ENCODE measurements around the gene STAT5A.
"Not testable (repeated sequence)": the region's sequence is repeated elsewhere in the genome, so short reads cannot be mapped to it uniquely, and the experiment has no call there.

STAT5A gene

GRCh38 chr17:42287977-42288802 lies at the start of gene STAT5A:
STAT5A (plus strand) TSS chr17:42288498; CDS start chr17:42289412, 914 bp downstream.
- peak; percentile 48 for DNase-seq

GRCh38 chr17:42239576-42239975 lies 48.7 kb upstream of the STAT5A start:
- not testable (repeated sequence) for DNase-seq

GRCh38 chr17:42240201-42240600 lies 48.1 kb upstream of the STAT5A start:
- peak; percentile 24 for DNase-seq

GRCh38 chr17:42240863-42241262 lies 47.4 kb upstream of the STAT5A start:
- DNase-seq: not testable (repeated sequence)

GRCh38 chr17:42241871-42242270 lies 46.4 kb upstream of the STAT5A start:
- no peak for DNase-seq

DNA sequence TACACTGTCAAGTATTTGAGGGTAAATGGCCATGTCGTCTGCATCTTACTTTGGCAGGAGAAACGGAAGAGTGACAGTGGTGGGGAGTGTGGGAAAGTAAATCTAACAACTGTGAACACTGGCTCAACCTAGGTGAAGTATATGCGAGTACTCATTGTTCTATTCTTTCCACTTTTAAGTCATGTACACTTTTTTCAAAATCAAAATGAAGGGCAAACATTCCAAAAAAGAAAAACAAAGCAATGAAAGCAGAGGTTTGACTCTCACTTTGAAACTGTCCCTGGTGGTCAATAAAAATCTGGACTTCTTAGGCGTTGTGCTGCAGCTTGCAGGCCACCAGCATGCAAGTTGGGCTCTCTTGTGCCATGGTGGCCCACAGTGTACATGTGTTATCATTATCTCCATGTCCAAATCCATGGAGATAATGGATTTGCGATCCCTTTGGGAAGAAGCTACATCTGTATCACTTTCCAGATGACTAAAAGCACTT lies 44.8 kb upstream of the STAT5A start:
- no peak for DNase-seq

- not testable (repeated sequence) for DNase-seq
Observed at GRCh38 chr17:42244116-42244515, 44.2 kb upstream of the STAT5A start.

DNA sequence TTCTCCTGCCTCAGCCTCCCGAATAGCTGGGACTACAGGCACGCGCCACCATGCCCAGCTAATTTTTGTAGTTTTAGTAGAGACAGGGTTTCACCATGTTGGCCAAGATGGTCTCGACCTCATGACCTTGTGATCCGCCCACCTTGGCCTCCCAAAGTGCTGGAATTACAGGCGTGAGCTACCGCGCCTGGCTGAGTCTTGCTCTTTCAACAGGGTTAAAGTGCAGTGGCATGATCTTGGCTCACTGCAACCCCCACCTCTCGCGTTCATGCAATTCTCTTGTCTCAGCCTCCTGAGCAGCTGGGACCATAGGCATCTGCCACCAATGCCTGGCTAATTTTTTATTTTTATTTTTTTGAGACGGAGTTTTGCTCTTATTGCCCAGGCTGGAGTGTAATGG lies 43.1 kb upstream of the STAT5A start:
- DNase-seq: not testable (repeated sequence)

GRCh38 chr17:42246515-42246914 lies 41.8 kb upstream of the STAT5A start:
- DNase-seq: no peak

DNA sequence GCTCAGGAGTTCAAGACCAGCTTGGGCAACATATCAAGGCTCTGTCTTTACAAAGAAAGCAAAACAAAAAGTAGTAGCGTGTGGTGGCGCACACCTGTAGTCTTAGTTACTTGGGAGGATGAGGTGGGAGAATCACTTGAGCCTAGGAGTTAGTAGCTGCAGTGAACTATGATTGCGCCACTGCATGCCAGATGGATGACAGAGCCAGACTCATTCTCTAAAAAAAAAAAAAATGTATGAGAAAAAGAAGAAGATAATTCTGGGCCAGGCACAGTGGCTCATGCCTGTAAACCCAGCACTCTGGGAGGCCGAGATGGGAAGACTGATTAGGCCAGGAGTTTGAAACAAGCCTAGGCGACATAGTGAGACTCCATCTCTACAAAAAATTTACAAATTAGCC lies 40.6 kb upstream of the STAT5A start:
- peak; percentile 72 for DNase-seq

DNA sequence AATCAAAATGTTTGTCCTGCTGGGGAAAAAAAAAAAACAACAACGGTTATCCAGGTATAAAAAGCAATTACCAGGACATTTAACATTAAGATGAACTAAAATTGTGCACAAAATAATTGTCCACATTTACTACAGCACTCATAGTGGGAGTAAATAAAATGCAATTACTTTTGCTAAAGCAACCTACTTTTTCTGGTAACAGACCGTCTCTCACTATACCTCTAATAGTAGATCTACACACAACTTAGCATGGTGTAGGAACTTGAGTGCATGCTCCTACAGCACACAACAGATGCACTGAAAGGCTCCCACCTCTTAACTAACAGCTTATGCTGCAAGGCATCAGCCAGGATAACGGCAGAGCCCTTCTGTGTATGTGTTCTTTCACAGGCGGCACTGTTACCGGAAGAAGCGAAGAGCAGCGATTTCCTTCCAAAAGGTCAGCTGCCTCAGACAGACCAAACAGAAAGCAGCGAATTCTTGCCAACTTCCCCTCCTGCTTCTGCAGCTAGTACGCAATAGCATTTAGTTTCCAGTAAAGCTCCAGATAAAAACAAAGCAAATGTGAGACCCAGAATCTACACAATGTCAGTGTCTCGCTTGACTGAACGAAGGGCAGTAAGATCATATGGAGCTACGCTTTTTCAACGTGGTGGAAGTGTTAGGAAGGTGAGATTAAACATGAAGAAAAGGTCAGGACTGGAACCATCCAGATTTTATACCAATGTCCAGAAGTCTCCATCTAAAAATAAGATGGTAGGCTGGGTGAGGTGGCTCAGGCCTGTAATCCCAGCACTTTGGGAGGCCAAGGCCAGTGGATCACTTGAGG lies 39.7 kb upstream of the STAT5A start:
- peak; percentile 86 for DNase-seq

- DNase-seq: no peak
Observed at GRCh38 chr17:42249681-42250446, 38.4 kb upstream of the STAT5A start.

DNA sequence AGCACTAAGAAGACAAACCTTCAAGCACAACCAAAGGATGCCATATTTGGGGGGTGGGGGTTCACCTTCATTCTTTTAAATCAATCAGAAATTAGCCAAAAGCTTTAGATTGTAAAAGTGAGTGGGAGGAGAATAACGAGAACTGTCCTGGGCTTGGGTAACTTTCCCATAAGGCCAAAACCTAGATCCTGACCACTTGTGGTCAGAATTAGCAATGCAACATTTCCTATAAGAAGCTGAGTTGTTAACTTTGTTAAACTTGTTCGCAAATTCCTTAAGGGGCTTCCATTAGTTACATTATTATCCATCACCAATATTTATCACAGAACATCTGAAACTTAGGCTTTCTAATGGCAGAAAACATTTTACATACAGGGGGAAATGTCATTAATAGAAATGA lies 37.2 kb upstream of the STAT5A start:
- DNase-seq: peak; percentile 48

DNA sequence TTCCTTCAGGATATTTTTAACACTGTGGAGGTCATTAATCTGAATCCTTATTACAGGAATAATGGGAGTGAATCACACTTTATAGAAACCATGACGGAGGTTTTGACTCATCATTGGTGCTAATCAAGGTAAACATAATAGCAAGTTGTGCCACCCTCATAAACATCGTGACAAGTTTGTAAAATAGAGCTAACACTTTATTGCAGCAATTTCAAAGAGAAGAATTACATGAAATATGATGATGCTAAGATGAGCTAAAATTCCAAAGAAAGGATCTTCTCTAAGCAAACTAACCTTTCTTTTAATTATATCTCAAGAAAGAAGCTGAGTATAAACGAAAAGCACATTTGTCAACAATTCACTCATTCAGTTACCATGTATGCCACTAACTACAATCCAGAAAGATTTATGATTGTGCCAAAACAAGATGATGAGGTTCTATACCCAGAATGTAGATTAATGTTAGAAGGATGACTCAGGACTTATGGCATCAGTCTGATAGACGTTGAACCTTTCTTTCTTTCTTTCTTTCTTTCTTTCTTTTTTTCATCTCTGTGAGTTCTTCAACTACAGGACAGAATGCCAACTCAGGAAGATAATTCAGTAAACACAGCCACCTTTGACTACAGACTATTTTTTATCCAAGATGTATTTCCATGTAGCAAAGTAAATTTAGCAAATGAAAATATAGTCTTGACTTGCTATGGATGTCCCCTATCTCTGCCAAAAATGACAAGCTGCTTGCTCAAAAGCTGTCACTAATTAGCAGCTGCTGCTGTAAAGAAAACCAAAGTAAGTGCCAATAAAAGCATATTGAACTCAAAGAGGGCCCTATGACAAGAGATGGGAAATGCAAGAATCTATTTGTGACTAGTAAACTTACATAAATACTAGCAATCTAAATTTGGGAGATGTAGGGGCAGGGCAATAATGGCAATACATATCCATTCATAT lies 35.4 kb upstream of the STAT5A start:
- peak; percentile 39 for DNase-seq

- DNase-seq: no peak
Observed at GRCh38 chr17:42253578-42253977, 34.7 kb upstream of the STAT5A start.

- DNase-seq: no peak
Observed at GRCh38 chr17:42255445-42255844, 32.9 kb upstream of the STAT5A start.

GRCh38 chr17:42260318-42260717 lies 28.0 kb upstream of the STAT5A start:
- DNase-seq: no peak

DNA sequence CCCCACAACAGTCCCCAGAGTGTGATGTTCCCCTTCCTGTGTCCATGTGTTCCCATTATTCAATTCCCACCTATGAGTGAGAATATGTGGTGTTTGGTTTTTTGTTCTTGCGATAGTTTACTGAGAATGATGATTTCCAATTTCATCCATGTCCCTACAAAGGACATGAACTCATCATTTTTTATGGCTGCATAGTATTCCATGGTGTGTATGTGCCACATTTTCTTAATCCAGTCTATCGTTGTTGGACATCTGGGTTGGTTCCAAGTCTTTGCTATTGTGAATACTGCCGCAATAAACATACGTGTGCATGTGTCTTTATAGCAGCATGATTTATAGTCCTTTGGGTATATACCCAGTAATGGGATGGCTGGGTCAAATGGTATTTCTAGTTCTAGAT lies 23.9 kb upstream of the STAT5A start:
- not testable (repeated sequence) for DNase-seq

DNA sequence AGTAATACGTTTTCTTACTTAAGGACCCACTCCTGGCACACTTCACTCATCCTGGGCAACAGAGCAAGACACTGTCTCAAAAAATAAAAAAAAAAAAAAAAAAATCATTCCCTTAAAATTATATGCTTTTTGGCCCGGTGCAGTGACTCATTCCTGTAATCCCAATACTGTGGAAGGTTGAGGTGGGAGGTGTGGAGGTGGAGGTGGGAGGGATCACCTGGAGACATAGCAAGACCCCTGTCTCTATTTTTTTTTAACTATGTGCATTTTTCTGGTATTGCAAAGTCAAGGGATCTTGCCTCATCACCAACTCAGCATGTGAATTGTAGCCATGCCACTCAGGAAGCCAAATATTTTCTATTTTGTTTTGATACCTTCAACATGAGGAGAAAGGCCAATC lies 21.8 kb upstream of the STAT5A start:
- no peak for DNase-seq

DNA sequence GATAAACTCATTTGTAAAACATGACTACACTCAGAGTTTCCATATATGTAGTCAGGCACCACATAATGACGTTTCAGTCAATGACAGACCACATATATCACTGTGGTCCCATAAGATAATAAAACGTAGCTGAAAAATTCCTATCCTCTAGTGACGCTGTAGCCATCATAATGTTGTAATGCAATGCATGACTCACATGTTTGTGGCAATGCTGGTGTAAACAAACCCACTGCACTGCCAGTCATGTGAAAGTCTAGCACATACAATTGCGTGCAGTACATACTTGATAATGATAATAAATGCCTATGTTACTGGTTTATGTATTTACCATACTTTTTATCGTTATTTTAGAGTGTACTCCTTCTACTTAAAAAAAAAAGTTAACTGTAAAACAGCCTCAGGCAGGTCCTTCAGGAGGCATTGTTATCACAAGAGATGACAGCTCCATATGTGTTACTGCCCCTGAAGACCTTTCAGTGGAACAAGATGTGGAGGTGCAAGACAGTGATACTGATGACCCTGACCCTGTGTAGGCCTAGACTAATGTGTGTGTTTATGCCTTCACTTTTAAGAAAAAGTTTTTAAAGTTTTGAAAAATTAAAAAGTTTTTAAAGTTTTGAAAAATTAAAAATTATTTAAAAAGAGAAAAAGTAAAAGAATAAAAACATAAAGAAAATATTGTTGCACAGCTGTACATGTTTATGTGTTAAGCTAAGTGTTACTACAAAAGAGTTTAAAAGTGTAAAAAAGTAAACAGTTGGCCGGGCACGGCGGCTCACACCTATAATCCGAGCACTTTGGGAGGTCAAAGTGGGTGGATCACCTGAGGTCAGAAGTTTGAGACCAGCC lies 21.2 kb upstream of the STAT5A start:
- DNase-seq: peak; percentile 93

DNA sequence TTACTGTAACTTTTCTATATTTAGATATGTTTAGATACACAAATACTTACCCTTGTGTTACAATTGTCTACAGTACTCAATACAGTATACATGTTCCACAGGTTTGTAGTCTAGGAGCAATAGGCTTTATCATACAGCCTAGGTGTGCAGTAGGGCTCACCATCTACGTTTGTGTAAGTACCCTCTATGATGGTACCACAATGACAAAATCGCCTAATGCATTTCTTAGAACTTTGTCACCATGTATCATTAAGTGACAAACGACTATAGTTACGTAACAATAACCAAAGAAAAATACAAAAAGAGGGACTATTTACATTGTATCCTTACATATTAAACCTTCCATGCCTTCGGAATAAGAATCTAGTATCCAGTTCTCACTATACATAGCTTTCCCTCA lies 20.1 kb upstream of the STAT5A start:
- no peak for DNase-seq
